GM12864 (cell line): Measurements from ENCODE around the gene SLC30A7.
A peak's percentile ranks its signal among the peaks of the same experiment; 100 is the strongest.

Source experiments
- DNase-seq: peaks from one replicate; pipeline ENCODE4 v3.0.0-alpha.2; 2011; ENCODE audit warnings: low read depth
- H3K4me3 ChIP-seq: 2 replicates; pipeline ENCODE4 v1.5.1; 2011; ENCODE audit warnings: mild to moderate bottlenecking, low read depth, low read length, control low read depth
- CTCF ChIP-seq: IDR thresholded peaks from 2 replicates; pipeline ENCODE4 v1.5.1; 2011; ENCODE audit warnings: low read depth, mild to moderate bottlenecking, moderate library complexity, low read length, control low read depth, inconsistent platforms; ENCODE audit errors: missing control alignments

The SLC30A7 gene

DNA sequence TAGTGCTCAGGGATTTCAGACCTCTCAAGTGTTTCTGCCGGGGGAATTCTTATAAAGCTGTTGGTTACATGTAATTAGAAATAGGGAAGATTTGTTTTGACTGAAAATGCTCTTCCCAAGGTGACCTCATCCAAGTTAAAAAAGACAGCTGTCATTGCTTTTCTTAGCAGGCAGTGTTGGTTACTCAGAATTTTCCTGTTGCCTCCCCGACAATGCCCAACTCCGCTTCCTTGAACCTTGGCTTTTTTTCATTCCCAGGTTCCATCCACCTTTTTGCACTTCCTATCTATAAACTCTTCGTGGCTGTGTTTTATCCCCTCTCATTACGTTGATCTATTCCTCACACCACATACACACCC is 130.5 kb downstream of the SLC30A7 start:
- no peak for DNase-seq
- H3K4me3 ChIP-seq: peak overlapping the region; percentile 60
- TF ChIP-seq CTCF: no peak

GRCh38 chr1:101027194-101027772 is 131.4 kb downstream of the SLC30A7 start:
- TF ChIP-seq CTCF: no peak
- peak overlapping the region; percentile 18; the same call in 1 of the 2 replicates for H3K4me3 ChIP-seq
- DNase-seq: no peak

- no peak overlapping the region for H3K4me3 ChIP-seq
- no peak for TF ChIP-seq CTCF
- DNase-seq: no peak
Observed at GRCh38 chr1:101028466-101028865, 132.6 kb downstream of the SLC30A7 start.

GRCh38 chr1:101029184-101029583 is 133.3 kb downstream of the SLC30A7 start:
- no peak for TF ChIP-seq CTCF
- H3K4me3 ChIP-seq: no peak overlapping the region
- no peak for DNase-seq

- TF ChIP-seq CTCF: no peak
- DNase-seq: no peak
Observed at GRCh38 chr1:101030881-101031280, 135.0 kb downstream of the SLC30A7 start.

More at GRCh38 chr1:101030881-101031280, 135.0 kb downstream of the SLC30A7 start:
- H3K4me3 ChIP-seq: no peak overlapping the region
